SK-N-SH (cell line): ENCODE data around the gene MXRA8. TPM values are rescaled to one million over a fixed set of nuclear protein-coding genes. Genes with fewer than 3 reads are reported as not detected.

ENCODE experiments used
- CTCF ChIA-PET: fragments of 300-600, 350-600 bp; formaldehyde crosslinking; extraction: SDS; loops from one replicate; lab custom pipeline; 2021; lab: Yijun Ruan, JAX
- POLR2A ChIA-PET: fragments of 350-600 bp; sonication (Branson Sonifier 250); formaldehyde crosslinking; extraction: SDS; loops from one replicate; lab custom pipeline; 2020; ENCODE audit warnings: antibody characterized with exemption, inconsistent platforms; lab: Yijun Ruan, JAX
- DNase-seq: peaks from one replicate; pipeline ENCODE4 v3.0.0; 2012
- H2AFZ ChIP-seq: fragments of 200-600 bp; sonication (generic); 2 replicates; pipeline ENCODE4 v1.8.1; 2016; ENCODE audit warnings: antibody characterized with exemption, mild to moderate bottlenecking, low read depth
- H3F3A ChIP-seq: fragments of 200-600 bp; sonication (generic); replicated peaks from 2 replicates; pipeline ENCODE3; 2016; ENCODE audit warnings: antibody characterized with exemption, mild to moderate bottlenecking; ENCODE audit not compliant: insufficient read depth
- H3K27ac ChIP-seq, 2 experiments: fragments of 200-500 bp in 1 of 2; fragments of 200-600 bp in 1 of 2; sonication (Bioruptor generic) in 1 of 2; sonication (generic), shearing (Covaris generic) in 1 of 2; 2 replicates each; pipeline versions ENCODE4 v1.5.1 to v1.6.1; 2014 to 2016; ENCODE audit warnings: low read depth in 2 of 2, inconsistent platforms in 1 of 2, low read length in 1 of 2, mild to moderate bottlenecking in 1 of 2, mixed read lengths in 1 of 2
- H3K27me3 ChIP-seq: fragments of 200-600 bp; sonication (generic), shearing (Covaris generic); 2 replicates; pipeline ENCODE4 v1.6.1; 2016; ENCODE audit warnings: mixed run types; ENCODE audit not compliant: insufficient read depth
- H3K36me3 ChIP-seq, 2 experiments: fragments of 200-500 bp in 1 of 2; fragments of 200-600 bp in 1 of 2; sonication (Bioruptor generic) in 1 of 2; sonication (generic) in 1 of 2; replicated peaks in 1 of 2; 2 replicates each; pipeline versions ENCODE3 to v1.5.1; 2014 to 2016; ENCODE audit warnings: low read length in 1 of 2, mild to moderate bottlenecking in 1 of 2; ENCODE audit not compliant: insufficient read depth in 2 of 2, control insufficient read depth in 1 of 2
- H3K4me1 ChIP-seq, 2 experiments: fragments of 200-500 bp in 1 of 2; fragments of 200-600 bp in 1 of 2; sonication (Bioruptor generic) in 1 of 2; sonication (generic), shearing (Covaris generic) in 1 of 2; 2 replicates each; pipeline versions ENCODE4 v1.5.1 to v1.6.1; 2014 to 2016; ENCODE audit warnings: low read depth in 1 of 2, low read length in 1 of 2, mixed run types in 1 of 2; ENCODE audit not compliant: insufficient read depth in 2 of 2, control insufficient read depth in 1 of 2
- H3K4me2 ChIP-seq: fragments of 200-600 bp; sonication (generic), shearing (Covaris generic); 2 replicates; pipeline ENCODE4 v1.6.1; 2017; ENCODE audit warnings: mixed run types
- H3K4me3 ChIP-seq, 2 experiments: fragments of 200-500 bp in 1 of 2; fragments of 200-600 bp in 1 of 2; sonication (Bioruptor generic) in 1 of 2; sonication (generic), shearing (Covaris generic) in 1 of 2; 2 replicates each; pipeline versions ENCODE4 v1.5.1 to v1.8.1; 2014 to 2016; ENCODE audit warnings: low read depth in 2 of 2, inconsistent platforms in 1 of 2, low read length in 1 of 2, mild to moderate bottlenecking in 1 of 2, mixed read lengths in 1 of 2, moderate library complexity in 1 of 2
- H3K79me2 ChIP-seq: fragments of 200-600 bp; sonication (generic); 2 replicates; pipeline ENCODE4 v1.8.1; 2017; ENCODE audit warnings: mild to moderate bottlenecking; ENCODE audit not compliant: insufficient read depth
- H3K9ac ChIP-seq: fragments of 200-600 bp; sonication (generic); 2 replicates; pipeline ENCODE4 v1.6.1; 2017; ENCODE audit warnings: mixed run types
- H3K9me2 ChIP-seq: fragments of 200-600 bp; sonication (generic); 2 replicates; pipeline ENCODE4 v1.6.1; 2017; ENCODE audit warnings: mixed run types
- H3K9me3 ChIP-seq: fragments of 200-600 bp; sonication (generic); 2 replicates; pipeline ENCODE4 v1.6.1; 2017; ENCODE audit warnings: mixed run types, mild to moderate bottlenecking, moderate library complexity
- H4K20me1 ChIP-seq: fragments of 200-600 bp; sonication (generic); 2 replicates; pipeline ENCODE4 v1.6.1; 2017; ENCODE audit warnings: mild to moderate bottlenecking, mixed run types; ENCODE audit not compliant: insufficient read depth
- FOSL2 ChIP-seq: IDR thresholded peaks from 2 replicates; pipeline ENCODE4 v1.4.0; 2012; ENCODE audit warnings: low read depth, mild to moderate bottlenecking, moderate library complexity, borderline replicate concordance
- FOXM1 ChIP-seq: IDR thresholded peaks from 2 replicates; pipeline ENCODE4 v1.4.0; 2012; ENCODE audit warnings: low read depth, mild to moderate bottlenecking
- RAD21 ChIP-seq: IDR thresholded peaks from 2 replicates; pipeline ENCODE4 v1.6.1; 2012; ENCODE audit warnings: mild to moderate bottlenecking, low read length
- RCOR1 ChIP-seq: fragments of 150-350 bp; IDR thresholded peaks from 2 replicates; pipeline ENCODE4 v1.6.1; 2017; ENCODE audit warnings: antibody characterized with exemption, low read length
- TAF1 ChIP-seq: IDR thresholded peaks from 2 replicates; pipeline ENCODE4 v1.6.1; 2012; ENCODE audit warnings: low read depth, mild to moderate bottlenecking, low read length, moderate library complexity, borderline replicate concordance
- TEAD4 ChIP-seq: IDR thresholded peaks from 2 replicates; pipeline ENCODE4 v1.4.0; 2012; ENCODE audit warnings: mild to moderate bottlenecking, borderline replicate concordance; ENCODE audit not compliant: insufficient read depth
- WGBS: methylation state at CpG from one replicate; pipeline ENCODE4 v1.1.6; 2017; ENCODE audit warnings: low lambda C conversion rate; 5-methylcytosine and 5-hydroxymethylcytosine counted together
- polyA plus RNA-seq, 3 experiments: library from polyadenylated mRNA; depleted of rRNA; stranded (reverse); fragments of >200 nt; gene quantifications; 2 replicates each; pipeline ENCODE4 v1.2.3, GENCODE V29; 2012
- TF ChIP-seq, protein P1 (sequence below): IDR thresholded peaks from 2 replicates; pipeline ENCODE4; 2012
- TF ChIP-seq, protein P2 (sequence below): fragments of 150-350 bp; IDR thresholded peaks from 2 replicates; pipeline ENCODE4 v1.6.1; 2017; ENCODE audit warnings: antibody characterized with exemption, low read length, low read depth, borderline replicate concordance
- TF ChIP-seq, protein P3 (sequence below): IDR thresholded peaks from 2 replicates; pipeline ENCODE4 v1.4.0; 2012; ENCODE audit warnings: low read depth, borderline replicate concordance
- TF ChIP-seq, protein P4 (sequence below): IDR thresholded peaks from 2 replicates; pipeline ENCODE4 v1.4.0; 2012; ENCODE audit warnings: low read depth, borderline replicate concordance

The MXRA8 gene
- polyA plus RNA-seq, 1 of the 3 experiments (the other 2 are of a cell fraction), result 2.5 TPM

DNA sequence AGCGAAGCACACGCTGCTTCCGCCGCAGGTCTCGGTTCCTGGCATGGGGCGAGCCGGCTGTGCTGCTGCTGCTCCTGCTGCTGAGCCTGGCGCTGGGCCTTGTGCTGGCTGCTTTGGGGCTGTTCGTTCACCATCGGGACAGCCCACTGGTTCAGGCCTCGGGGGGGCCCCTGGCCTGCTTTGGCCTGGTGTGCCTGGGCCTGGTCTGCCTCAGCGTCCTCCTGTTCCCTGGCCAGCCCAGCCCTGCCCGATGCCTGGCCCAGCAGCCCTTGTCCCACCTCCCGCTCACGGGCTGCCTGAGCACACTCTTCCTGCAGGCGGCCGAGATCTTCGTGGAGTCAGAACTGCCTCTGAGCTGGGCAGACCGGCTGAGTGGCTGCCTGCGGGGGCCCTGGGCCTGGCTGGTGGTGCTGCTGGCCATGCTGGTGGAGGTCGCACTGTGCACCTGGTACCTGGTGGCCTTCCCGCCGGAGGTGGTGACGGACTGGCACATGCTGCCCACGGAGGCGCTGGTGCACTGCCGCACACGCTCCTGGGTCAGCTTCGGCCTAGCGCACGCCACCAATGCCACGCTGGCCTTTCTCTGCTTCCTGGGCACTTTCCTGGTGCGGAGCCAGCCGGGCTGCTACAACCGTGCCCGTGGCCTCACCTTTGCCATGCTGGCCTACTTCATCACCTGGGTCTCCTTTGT, 24.7 kb downstream of the MXRA8 start:
- Histone ChIP-seq H2AFZ (no peak overlapping the region), H3K4me2 (no peak overlapping the region), H3K9ac (no peak overlapping the region), H4K20me1 (no peaks in the 10 kb centered on the region), H3K4me3 (no peak overlapping the region), H3K4me1 (peaks cover 0 to 15% of the 10 kb centered on the region in 2 experiments; a peak in 1 of 4 replicates), H3K79me2 (no peaks in the 10 kb centered on the region), H3F3A (peaks cover 5% of the 10 kb centered on the region), H3K9me3 (no peaks in the 10 kb centered on the region), H3K27ac (no peak overlapping the region), H3K9me2 (no peaks in the 10 kb centered on the region), H3K36me3 (peaks cover 0 to 14% of the 10 kb centered on the region in 2 experiments), H3K27me3 (no peaks in the 10 kb centered on the region)
- CTCF ChIA-PET, result interaction anchor here (1.5 to 3.6 kb wide), 2 partner anchors 10 to 29 kb away, joined by 3 to 16 read pairs; no protein-coding TSS in a partner anchor
- DNase-seq, result no peak
- whole genome bisulfite sequencing, result 88% methylated on average over 14 of the region's 36 CpGs
- TF ChIP-seq FOSL2, result no peak
- TF ChIP-seq, protein P1, sequence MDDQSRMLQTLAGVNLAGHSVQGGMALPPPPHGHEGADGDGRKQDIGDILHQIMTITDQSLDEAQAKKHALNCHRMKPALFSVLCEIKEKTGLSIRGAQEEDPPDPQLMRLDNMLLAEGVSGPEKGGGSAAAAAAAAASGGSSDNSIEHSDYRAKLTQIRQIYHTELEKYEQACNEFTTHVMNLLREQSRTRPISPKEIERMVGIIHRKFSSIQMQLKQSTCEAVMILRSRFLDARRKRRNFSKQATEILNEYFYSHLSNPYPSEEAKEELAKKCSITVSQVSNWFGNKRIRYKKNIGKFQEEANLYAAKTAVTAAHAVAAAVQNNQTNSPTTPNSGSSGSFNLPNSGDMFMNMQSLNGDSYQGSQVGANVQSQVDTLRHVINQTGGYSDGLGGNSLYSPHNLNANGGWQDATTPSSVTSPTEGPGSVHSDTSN, result 0 out of 2 replicates have a peak, but pooled peaks have one; percentile 3
- POLR2A ChIA-PET, result no interaction called here

DNA sequence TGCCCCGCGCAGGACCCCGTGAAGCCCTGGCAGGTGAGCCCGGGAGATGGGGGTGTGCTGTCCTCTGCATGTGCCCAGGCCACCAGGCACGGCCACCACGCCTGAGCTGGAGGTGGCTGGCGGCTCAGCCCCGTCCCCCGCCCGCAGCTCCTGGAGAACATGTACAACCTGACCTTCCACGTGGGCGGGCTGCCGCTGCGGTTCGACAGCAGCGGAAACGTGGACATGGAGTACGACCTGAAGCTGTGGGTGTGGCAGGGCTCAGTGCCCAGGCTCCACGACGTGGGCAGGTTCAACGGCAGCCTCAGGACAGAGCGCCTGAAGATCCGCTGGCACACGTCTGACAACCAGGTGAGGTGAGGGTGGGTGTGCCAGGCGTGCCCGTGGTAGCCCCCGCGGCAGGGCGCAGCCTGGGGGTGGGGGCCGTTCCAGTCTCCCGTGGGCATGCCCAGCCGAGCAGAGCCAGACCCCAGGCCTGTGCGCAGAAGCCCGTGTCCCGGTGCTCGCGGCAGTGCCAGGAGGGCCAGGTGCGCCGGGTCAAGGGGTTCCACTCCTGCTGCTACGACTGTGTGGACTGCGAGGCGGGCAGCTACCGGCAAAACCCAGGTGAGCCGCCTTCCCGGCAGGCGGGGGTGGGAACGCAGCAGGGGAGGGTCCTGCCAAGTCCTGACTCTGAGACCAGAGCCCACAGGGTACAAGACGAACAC, 25.4 kb downstream of the MXRA8 start:
- H3K9me3 ChIP-seq, result no peaks in the 10 kb centered on the region
- no peak overlapping the region for H3K4me3 ChIP-seq
- H3K27ac ChIP-seq, result no peak overlapping the region
- peaks cover 0 to 13% of the 10 kb centered on the region in 2 experiments for H3K36me3 ChIP-seq
- no peaks in the 10 kb centered on the region for H3K9me2 ChIP-seq
- peaks cover 5% of the 10 kb centered on the region for H3F3A ChIP-seq
- no peak overlapping the region for H3K9ac ChIP-seq
- no peaks in the 10 kb centered on the region for H3K79me2 ChIP-seq
- POLR2A ChIA-PET, result no interaction called here
- no peaks in the 10 kb centered on the region for H3K27me3 ChIP-seq
- no peak overlapping the region for H2AFZ ChIP-seq
- TF ChIP-seq RAD21, result no peak
- no peak for TF ChIP-seq FOXM1
- TF ChIP-seq TEAD4, result no peak
- CTCF ChIA-PET, result interaction anchor here (0.8 to 1.5 kb wide), 2 partner anchors 12 to 15 kb away, joined by 5 read pairs; no protein-coding TSS in a partner anchor
- DNase-seq, result no peak
- H4K20me1 ChIP-seq, result no peaks in the 10 kb centered on the region
- H3K4me1 ChIP-seq, result peaks cover 0 to 15% of the 10 kb centered on the region in 2 experiments; a peak in 1 of 4 replicates
- WGBS, result 74% methylated on average over 18 of the region's 48 CpGs
- no peak overlapping the region for H3K4me2 ChIP-seq

DNA sequence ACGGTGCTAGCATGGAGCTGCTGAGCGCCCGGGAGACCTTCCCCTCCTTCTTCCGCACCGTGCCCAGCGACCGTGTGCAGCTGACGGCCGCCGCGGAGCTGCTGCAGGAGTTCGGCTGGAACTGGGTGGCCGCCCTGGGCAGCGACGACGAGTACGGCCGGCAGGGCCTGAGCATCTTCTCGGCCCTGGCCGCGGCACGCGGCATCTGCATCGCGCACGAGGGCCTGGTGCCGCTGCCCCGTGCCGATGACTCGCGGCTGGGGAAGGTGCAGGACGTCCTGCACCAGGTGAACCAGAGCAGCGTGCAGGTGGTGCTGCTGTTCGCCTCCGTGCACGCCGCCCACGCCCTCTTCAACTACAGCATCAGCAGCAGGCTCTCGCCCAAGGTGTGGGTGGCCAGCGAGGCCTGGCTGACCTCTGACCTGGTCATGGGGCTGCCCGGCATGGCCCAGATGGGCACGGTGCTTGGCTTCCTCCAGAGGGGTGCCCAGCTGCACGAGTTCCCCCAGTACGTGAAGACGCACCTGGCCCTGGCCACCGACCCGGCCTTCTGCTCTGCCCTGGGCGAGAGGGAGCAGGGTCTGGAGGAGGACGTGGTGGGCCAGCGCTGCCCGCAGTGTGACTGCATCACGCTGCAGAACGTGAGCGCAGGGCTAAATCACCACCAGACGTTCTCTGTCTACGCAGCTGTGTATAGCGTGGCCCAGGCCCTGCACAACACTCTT, 26.2 kb downstream of the MXRA8 start:
- DNase-seq, result no peak
- Histone ChIP-seq H3K36me3 (peaks cover 0 to 14% of the 10 kb centered on the region in 2 experiments), H3K4me3 (no peak overlapping the region), H3F3A (peaks cover 5% of the 10 kb centered on the region), H3K4me1 (peaks cover 0 to 15% of the 10 kb centered on the region in 2 experiments; a peak in 1 of 4 replicates), H3K9me2 (no peaks in the 10 kb centered on the region), H2AFZ (no peak overlapping the region), H3K9me3 (no peaks in the 10 kb centered on the region), H4K20me1 (no peaks in the 10 kb centered on the region), H3K27me3 (no peaks in the 10 kb centered on the region), H3K27ac (no peak overlapping the region), H3K79me2 (no peaks in the 10 kb centered on the region), H3K9ac (no peak overlapping the region), H3K4me2 (no peak overlapping the region)
- ChIA-PET CTCF (interaction anchor here (0.8 to 1.5 kb wide), 5 partner anchors 10 to 39 kb away, joined by 3 to 6 read pairs (median 5); no protein-coding TSS in a partner anchor), POLR2A (interaction anchor here (1.1 kb wide), 1 partner anchor 18 kb away, joined by 3 read pairs; no protein-coding TSS in a partner anchor)
- WGBS, result 50% methylated on average over 1 of the region's 57 CpGs
- TF ChIP-seq, protein P2, sequence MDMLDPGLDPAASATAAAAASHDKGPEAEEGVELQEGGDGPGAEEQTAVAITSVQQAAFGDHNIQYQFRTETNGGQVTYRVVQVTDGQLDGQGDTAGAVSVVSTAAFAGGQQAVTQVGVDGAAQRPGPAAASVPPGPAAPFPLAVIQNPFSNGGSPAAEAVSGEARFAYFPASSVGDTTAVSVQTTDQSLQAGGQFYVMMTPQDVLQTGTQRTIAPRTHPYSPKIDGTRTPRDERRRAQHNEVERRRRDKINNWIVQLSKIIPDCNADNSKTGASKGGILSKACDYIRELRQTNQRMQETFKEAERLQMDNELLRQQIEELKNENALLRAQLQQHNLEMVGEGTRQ, result no peak
- TF ChIP-seq, protein P1, result no peak
- TF ChIP-seq, protein P3, sequence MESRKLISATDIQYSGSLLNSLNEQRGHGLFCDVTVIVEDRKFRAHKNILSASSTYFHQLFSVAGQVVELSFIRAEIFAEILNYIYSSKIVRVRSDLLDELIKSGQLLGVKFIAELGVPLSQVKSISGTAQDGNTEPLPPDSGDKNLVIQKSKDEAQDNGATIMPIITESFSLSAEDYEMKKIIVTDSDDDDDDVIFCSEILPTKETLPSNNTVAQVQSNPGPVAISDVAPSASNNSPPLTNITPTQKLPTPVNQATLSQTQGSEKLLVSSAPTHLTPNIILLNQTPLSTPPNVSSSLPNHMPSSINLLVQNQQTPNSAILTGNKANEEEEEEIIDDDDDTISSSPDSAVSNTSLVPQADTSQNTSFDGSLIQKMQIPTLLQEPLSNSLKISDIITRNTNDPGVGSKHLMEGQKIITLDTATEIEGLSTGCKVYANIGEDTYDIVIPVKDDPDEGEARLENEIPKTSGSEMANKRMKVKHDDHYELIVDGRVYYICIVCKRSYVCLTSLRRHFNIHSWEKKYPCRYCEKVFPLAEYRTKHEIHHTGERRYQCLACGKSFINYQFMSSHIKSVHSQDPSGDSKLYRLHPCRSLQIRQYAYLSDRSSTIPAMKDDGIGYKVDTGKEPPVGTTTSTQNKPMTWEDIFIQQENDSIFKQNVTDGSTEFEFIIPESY, result no peak
- TF ChIP-seq, protein P4, sequence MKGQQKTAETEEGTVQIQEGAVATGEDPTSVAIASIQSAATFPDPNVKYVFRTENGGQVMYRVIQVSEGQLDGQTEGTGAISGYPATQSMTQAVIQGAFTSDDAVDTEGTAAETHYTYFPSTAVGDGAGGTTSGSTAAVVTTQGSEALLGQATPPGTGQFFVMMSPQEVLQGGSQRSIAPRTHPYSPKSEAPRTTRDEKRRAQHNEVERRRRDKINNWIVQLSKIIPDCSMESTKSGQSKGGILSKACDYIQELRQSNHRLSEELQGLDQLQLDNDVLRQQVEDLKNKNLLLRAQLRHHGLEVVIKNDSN, result no peak
- TF ChIP-seq RCOR1 (no peak), TAF1 (no peak)
